ENCODE measurements around the gene MTX1.

DNA sequence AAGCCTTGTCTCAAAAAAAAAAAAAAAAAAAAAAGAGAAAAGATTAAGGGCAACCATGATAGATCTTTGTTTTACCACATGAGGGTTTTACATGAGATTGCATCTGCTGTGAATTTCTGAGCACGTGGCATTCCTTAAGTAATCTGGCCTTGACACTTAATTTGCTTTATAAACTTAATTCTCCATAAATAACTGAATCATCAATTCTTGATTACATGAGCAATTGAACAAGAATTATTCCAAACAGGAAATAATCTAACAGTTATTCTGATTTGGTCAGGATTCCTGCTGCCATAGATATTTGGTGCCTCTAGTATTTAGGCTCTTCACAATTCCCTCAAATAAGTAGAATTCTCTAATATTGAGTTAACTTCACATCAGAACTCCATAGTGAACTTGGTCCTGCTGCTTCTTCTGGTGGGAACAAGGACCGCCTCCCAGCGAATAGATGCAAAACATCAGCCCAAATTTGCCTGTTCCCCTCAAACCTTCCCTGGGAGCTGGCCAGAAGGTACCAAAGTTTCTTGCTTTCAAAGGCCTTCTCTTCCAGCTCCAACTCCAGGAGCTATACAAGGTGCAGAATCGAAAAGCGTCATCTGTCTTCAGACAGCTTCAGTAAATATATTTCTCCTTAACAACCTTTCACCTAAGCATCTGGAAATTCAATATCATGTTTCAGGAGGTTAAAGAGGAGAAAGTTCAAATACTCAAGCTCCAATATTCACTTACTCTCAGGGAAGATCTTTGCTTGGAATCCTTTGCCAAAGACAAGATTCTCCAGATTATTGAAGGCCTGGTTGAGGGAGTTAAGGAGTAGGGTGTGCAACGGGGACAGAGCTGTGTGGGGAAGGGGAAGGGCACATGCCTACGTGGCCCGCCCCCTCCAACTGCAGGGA, 36.4 kb upstream of the MTX1 start:
- no peak for TF ChIP-seq ZNF302 (CRISPR knock-in tag; IDR thresholded peaks at IDR 0.05)
- TF ChIP-seq CEBPB (IDR thresholded peaks at IDR 0.05) = no peak
- no peak for TF ChIP-seq RNF2 (IDR thresholded peaks at IDR 0.05; ENCODE audit: borderline replicate concordance, low read depth)
- no peak for TF ChIP-seq ESRRA (IDR thresholded peaks at IDR 0.05; ENCODE audit: borderline replicate concordance, low read length)
- no peak for TF ChIP-seq CTCF (IDR thresholded peaks at IDR 0.05)
- no peak for TF ChIP-seq RAD21 (conservative IDR thresholded peaks at IDR 0.05 in 1 of 2, IDR thresholded peaks at IDR 0.05 in 1 of 2)
- TF ChIP-seq, protein P1, sequence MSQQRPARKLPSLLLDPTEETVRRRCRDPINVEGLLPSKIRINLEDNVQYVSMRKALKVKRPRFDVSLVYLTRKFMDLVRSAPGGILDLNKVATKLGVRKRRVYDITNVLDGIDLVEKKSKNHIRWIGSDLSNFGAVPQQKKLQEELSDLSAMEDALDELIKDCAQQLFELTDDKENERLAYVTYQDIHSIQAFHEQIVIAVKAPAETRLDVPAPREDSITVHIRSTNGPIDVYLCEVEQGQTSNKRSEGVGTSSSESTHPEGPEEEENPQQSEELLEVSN (IDR thresholded peaks at IDR 0.05; ENCODE audit: borderline replicate concordance, low read depth) = no peak
- TF ChIP-seq POLR2A (IDR thresholded peaks at IDR 0.05; ENCODE audit: low read length) = no peak
